Body of pancreas (tissue), 4 donors: ENCODE results near the gene RASD2. TPM values are rescaled to one million over a fixed set of nuclear protein-coding genes. Genes with fewer than 3 reads are reported as not detected.

Source experiments
- ATAC-seq: fragments of 150-250 bp; one replicate; pipeline ENCODE4 v1.9.1; 2016
- DNase-seq, 4 donors: peaks; one replicate each; pipeline ENCODE4 v3.0.0-alpha.2; 2019
- H3K27ac ChIP-seq, 4 donors: fragments of 200-600 bp; sonication (generic); 1 replicate in 3 of 4; 2 replicates in 1 of 4; pipeline versions ENCODE4 v1.5.1 to v1.6.1; 2016 to 2019; ENCODE audit warnings: mild to moderate bottlenecking in 1 of 4, mixed read lengths in 1 of 4, moderate library complexity in 1 of 4
- H3K27me3 ChIP-seq, 2 donors: fragments of 200-600 bp; sonication (generic); one replicate each; pipeline ENCODE4 v1.6.0; 2016; ENCODE audit warnings: mild to moderate bottlenecking in 1 of 2
- H3K36me3 ChIP-seq, 2 donors: fragments of 200-600 bp; sonication (generic); replicated peaks in 1 of 2; 2 replicates each; pipeline ENCODE4 v1.5.1; 2016; ENCODE audit warnings: low read depth in 2 of 2; ENCODE audit not compliant: insufficient read depth in 1 of 2
- H3K4me1 ChIP-seq: fragments of 200-600 bp; sonication (generic); one replicate; pipeline ENCODE4 v1.6.0; 2016
- H3K4me3 ChIP-seq, 2 donors: fragments of 200-600 bp; sonication (generic); 1 replicate in 1 of 2; 2 replicates in 1 of 2; pipeline ENCODE4 v1.5.1; 2016 to 2019
- H3K9me3 ChIP-seq, 3 donors: fragments of 200-600 bp; sonication (generic); 1 replicate in 2 of 3; 2 replicates in 1 of 3; pipeline ENCODE4 v1.5.1; 2016
- POLR2A ChIP-seq, 3 donors: fragments of 450-650 bp; IDR thresholded peaks; one replicate each; pipeline ENCODE4 v1.6.1; 2016; ENCODE audit warnings: antibody characterized with exemption in 3 of 3, mild to moderate bottlenecking in 2 of 3
- WGBS, 2 donors: methylation state at CpG; one replicate each; pipeline ENCODE4 v1.1.5; 2017; 5-methylcytosine and 5-hydroxymethylcytosine counted together
- intact Hi-C: fragments of 100-400 bp; cut with DNase I; formaldehyde crosslinking; loops from one replicate; pipeline ENCODE4 v1.15.1; 2023
- total RNA-seq, 2 donors: library from RNA; depleted of rRNA; stranded (reverse); fragments of >200 nt; gene quantifications; one replicate each; pipeline ENCODE4 v1.1.0, GENCODE V29; 2016
- TF ChIP-seq, protein P1 (sequence below), 7 experiments: fragments of 450-650 bp in 4 of 7; fragments of 200-600 bp in 3 of 7; sonication (generic) in 3 of 7; IDR thresholded peaks; one replicate each; pipeline ENCODE4 v1.5.1; 2016 to 2019; ENCODE audit warnings: antibody characterized with exemption in 7 of 7

The RASD2 gene
- total RNA-seq, 2 donors from 2014 or later = 0.26 to 3.6 TPM

DNA sequence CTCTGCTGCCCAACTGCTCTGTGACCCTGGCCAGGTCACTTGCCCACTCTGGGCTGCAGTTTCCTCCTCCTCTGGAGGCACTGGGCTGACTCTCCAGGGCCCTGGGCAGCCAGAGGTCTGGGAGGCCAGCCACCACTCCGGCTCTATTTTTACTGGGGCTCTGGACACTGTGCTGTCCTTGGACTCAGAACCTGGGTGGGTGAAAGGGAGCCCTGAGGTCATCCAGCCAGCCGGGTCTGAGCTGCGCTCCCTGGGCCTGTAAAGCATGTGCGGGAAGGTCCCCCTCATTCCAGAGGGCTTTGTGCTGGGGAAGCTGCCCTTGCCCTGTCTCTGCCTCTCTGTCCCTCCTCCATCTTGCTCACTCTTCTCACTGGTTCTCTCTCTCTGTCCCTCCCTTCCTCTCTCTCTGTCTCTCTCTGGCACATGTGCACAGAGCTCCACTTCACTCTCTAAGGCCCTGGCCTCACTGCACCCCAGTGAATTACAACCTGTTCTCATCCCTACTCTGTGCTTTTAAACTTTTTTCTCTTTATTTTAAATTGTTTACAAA lies 51.9 kb downstream of the RASD2 start:
- 55 to 88% methylated on average over 3 to 4 of the region's 4 CpGs for WGBS, 2 donors
- H3K27ac ChIP-seq = no peak overlapping the region
- no peaks in the 10 kb centered on the region for H3K9me3 ChIP-seq
- no peaks in the 10 kb centered on the region for H3K27me3 ChIP-seq
- peaks cover 10% of the 10 kb centered on the region for H3K4me1 ChIP-seq
- intact Hi-C loops = no loop called here
- ATAC-seq (no peak), DNase-seq (no peak)
- H3K36me3 ChIP-seq = no peaks in the 10 kb centered on the region
- H3K4me3 ChIP-seq = no peak overlapping the region
- TF ChIP-seq, protein P1, sequence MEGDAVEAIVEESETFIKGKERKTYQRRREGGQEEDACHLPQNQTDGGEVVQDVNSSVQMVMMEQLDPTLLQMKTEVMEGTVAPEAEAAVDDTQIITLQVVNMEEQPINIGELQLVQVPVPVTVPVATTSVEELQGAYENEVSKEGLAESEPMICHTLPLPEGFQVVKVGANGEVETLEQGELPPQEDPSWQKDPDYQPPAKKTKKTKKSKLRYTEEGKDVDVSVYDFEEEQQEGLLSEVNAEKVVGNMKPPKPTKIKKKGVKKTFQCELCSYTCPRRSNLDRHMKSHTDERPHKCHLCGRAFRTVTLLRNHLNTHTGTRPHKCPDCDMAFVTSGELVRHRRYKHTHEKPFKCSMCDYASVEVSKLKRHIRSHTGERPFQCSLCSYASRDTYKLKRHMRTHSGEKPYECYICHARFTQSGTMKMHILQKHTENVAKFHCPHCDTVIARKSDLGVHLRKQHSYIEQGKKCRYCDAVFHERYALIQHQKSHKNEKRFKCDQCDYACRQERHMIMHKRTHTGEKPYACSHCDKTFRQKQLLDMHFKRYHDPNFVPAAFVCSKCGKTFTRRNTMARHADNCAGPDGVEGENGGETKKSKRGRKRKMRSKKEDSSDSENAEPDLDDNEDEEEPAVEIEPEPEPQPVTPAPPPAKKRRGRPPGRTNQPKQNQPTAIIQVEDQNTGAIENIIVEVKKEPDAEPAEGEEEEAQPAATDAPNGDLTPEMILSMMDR (IDR thresholded peaks at IDR 0.05) = no peak
- TF ChIP-seq POLR2A (IDR thresholded peaks at IDR 0.05) = no peak

DNA sequence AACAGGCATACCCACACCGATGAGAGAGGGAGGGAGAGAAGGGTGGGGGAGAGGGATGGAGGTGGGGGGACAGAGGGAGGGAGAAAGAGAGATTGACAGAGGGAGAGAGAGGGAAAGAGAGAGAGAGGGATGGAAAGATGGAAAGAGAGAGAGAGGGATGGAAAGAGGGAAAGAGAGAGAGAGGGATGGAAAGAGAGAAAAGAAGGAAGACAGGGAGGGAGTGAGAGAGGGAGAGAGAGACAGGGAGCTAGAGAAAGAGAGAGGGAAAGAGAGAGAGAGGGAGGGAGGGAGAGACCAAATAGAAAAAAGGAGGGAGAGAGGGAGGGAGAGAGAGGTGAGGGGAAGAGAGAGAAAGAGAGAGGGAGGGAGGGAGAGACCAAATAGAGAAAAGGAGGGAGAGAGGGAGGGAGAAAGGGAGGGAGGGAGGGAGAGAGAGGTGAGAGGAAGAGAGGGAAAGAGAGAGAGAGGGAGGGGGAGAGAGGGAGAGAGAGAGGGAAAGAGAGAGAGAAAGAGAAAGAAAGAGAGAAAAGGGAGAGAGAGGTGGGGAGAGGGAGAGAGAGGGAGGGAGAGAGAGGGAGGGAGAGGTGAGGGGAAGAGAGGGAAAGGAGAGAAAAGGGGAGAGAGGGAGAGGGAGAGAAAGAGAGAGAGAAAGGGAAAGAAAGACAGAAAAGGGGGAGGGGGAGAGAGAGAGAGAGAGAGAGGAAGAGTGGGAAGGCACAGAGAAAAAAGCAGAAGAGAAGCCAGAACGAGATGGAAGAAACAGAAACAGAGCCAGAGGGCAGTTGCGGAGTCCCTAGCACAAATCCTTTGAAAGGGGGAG lies 52.6 kb downstream of the RASD2 start:
- no peak for DNase-seq
- H3K36me3 ChIP-seq = no peaks in the 10 kb centered on the region
- TF ChIP-seq POLR2A (IDR thresholded peaks at IDR 0.05) = no peak
- TF ChIP-seq, protein P1 (IDR thresholded peaks at IDR 0.05) = no peak
- ATAC-seq = no peak
- H3K9me3 ChIP-seq = no peaks in the 10 kb centered on the region
- H3K4me1 ChIP-seq = peaks cover 16% of the 10 kb centered on the region
- no peak overlapping the region for H3K27ac ChIP-seq
- H3K4me3 ChIP-seq = no peak overlapping the region
- WGBS, 2 donors = 57 to 66% methylated on average over 3 of the region's 3 CpGs
- intact Hi-C loops = no loop called here
- no peaks in the 10 kb centered on the region for H3K27me3 ChIP-seq

DNA sequence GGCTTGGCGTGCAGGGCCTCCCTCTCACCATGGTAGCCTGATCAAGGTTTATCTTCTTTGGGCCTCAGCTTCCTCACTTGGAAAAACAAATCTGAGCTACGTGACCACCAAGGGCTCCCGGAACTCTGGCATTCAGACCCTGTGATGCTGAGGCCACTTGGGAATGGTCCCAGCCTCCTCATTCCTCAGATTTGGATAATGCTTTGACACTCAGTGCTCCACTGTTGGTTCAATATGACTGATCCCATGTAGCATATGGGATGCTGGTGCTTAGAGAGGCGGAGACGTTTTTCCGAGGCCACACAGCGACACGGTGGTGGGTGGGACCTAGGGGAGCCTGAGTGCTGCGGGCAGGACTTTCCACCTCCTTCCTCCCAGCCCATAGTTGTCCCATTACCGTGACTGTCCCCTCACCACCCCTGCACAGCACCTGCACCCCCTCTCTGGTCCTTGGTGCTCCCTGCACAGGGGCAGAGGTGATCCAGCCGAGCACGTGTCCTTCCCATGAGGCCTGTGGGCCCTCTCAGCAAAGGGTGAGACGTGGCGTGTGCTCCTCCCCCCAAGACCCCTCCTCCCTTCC lies 53.4 kb downstream of the RASD2 start:
- peaks cover 16% of the 10 kb centered on the region for H3K4me1 ChIP-seq
- ATAC-seq (no peak), DNase-seq (no peak)
- intact Hi-C loops = no loop called here
- no peaks in the 10 kb centered on the region for H3K9me3 ChIP-seq
- H3K4me3 ChIP-seq = no peak overlapping the region
- H3K27ac ChIP-seq = no peak overlapping the region
- H3K36me3 ChIP-seq = no peaks in the 10 kb centered on the region
- WGBS, 2 donors = 81 to 90% methylated on average over 13 to 14 of the region's 14 CpGs
- no peak for TF ChIP-seq POLR2A (IDR thresholded peaks at IDR 0.05)
- no peaks in the 10 kb centered on the region for H3K27me3 ChIP-seq

DNA sequence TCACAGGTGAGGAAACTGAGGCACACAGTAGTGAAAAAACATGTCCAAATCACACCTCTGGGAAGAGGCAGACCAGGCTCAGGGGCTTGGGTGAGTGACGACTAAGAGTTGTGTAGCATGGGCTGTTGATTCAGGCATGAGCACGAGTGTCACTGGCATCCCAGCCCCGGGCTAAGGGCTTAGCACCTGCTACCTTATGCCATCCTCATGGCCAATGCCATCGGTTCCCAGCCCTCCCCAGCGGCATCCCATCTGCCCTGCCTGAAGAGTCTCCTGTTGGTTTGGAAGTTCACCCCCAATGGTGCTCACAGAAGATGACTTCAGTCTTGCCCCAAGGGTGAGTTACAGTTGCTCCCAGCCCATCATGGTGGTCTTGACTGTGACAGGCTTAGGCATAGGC lies 54.1 kb downstream of the RASD2 start:
- Histone ChIP-seq H3K4me3 (no peak overlapping the region), H3K36me3 (no peaks in the 10 kb centered on the region), H3K9me3 (no peaks in the 10 kb centered on the region), H3K4me1 (peaks cover 16% of the 10 kb centered on the region), H3K27ac (no peak overlapping the region), H3K27me3 (no peaks in the 10 kb centered on the region)
- ATAC-seq (no peak), DNase-seq (no peak)
- intact Hi-C loops = no loop called here
- WGBS, 2 donors = 92 to 100% methylated on average over 5 of the region's 5 CpGs
- TF ChIP-seq, protein P1 (IDR thresholded peaks at IDR 0.05) = no peak
- TF ChIP-seq POLR2A (IDR thresholded peaks at IDR 0.05) = no peak

DNA sequence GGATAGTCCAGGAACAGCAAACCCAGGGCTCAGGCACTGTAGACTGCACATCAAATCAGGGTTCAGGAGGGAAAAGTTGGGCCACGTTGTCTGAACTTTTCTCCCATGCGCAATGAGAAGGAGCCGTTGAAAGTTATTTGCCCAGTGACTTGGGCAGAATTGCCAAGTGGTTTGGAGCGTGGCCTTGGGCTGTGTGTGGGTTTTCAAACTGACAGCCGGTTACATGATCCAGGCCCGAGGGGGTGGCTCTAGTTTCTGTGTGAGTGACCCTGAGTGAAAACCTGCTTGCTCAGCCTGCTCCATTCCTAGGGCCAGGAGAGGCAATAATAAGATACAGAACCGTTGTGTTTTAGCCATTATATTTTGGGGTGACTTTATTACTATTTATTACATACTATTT lies 56.2 kb downstream of the RASD2 start:
- H3K9me3 ChIP-seq = no peaks in the 10 kb centered on the region
- TF ChIP-seq, protein P1 (IDR thresholded peaks at IDR 0.05) = no peak
- no peak for TF ChIP-seq POLR2A (IDR thresholded peaks at IDR 0.05)
- intact Hi-C loops = no loop called here
- ATAC-seq (peak; percentile 81), DNase-seq (peak; percentile 66 to 89 (median 68))
- H3K4me3 ChIP-seq = no peak overlapping the region
- no peaks in the 10 kb centered on the region for H3K27me3 ChIP-seq
- peaks cover 16% of the 10 kb centered on the region for H3K4me1 ChIP-seq
- 21 to 27% methylated on average over 7 of the region's 7 CpGs for WGBS, 2 donors
- H3K36me3 ChIP-seq = no peaks in the 10 kb centered on the region
- H3K27ac ChIP-seq = peak overlapping the region in 3 of 4 donors; percentile 38 to 49 (median 43)
